Measurements from ENCODE around the gene CYB5RL.

DNA sequence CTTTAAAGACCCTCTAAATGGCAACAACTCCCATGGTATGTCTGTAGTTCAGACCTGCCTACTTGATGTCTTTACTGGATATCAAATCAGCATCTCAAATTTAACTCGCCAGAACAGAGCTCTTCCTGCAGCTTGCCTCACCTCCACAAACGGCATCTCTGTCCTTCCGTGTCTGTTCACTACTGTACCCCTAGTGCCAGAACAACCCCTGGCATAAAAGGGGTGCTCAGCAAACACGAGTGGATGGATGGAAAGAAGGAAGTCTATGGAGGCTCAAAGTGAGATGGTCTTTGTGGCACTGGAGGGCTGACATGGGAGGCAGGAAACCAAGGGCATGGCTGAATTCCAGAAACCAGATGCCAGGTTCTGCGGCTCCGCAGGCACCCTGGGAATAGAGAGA lies 22.9 kb upstream of the CYB5RL start:
- no peak for TF ChIP-seq POLR2AphosphoS5 (IDR thresholded peaks at IDR 0.05; ENCODE audit: low read depth, low read length)
- no peak for TF ChIP-seq REST (IDR thresholded peaks at IDR 0.05; ENCODE audit: insufficient read depth in 1 of 2, low read depth in 2 of 2, low read length in 2 of 2)

Data from PFSK-1 (cell line).